Osteocyte (in vitro differentiated cells): Measurements from ENCODE around the gene PAX7. TPM values are rescaled to one million over a fixed set of nuclear protein-coding genes. Genes with fewer than 3 reads are reported as not detected.

Source experiments
- DNase-seq: peaks from one replicate; pipeline ENCODE4 v3.0.0; 2021; ENCODE audit warnings: mixed read lengths; ENCODE audit not compliant: unreplicated experiment; ENCODE audit errors: extremely low spot score
- H3K27ac Mint-ChIP-seq: one replicate; pipeline ENCODE4 v1.8.0; 2021; ENCODE audit warnings: mild to moderate bottlenecking, mixed read lengths; ENCODE audit not compliant: unreplicated experiment
- H3K27me3 Mint-ChIP-seq: one replicate; pipeline ENCODE4 v1.8.0; 2021; ENCODE audit warnings: mixed read lengths; ENCODE audit not compliant: unreplicated experiment
- H3K36me3 Mint-ChIP-seq: one replicate; pipeline ENCODE4 v1.8.0; 2021; ENCODE audit warnings: mixed read lengths; ENCODE audit not compliant: unreplicated experiment
- H3K4me1 Mint-ChIP-seq: one replicate; pipeline ENCODE4 v1.8.0; 2021; ENCODE audit warnings: mixed read lengths; ENCODE audit not compliant: unreplicated experiment
- H3K4me3 Mint-ChIP-seq: one replicate; pipeline ENCODE4 v1.8.0; 2021; ENCODE audit warnings: mild to moderate bottlenecking, moderate library complexity, mixed read lengths; ENCODE audit not compliant: unreplicated experiment
- H3K9me3 Mint-ChIP-seq: one replicate; pipeline ENCODE4 v1.8.0; 2021; ENCODE audit warnings: mixed read lengths; ENCODE audit not compliant: unreplicated experiment
- total RNA-seq: library from RNA; stranded (reverse); gene quantifications from 2 replicates; pipeline ENCODE4 v1.2.1, GENCODE V29; 2021
- TF ChIP-seq, protein P1 (sequence below): fragments of 200-600 bp; sonication (generic); IDR thresholded peaks from 2 replicates; pipeline ENCODE4 v1.5.0; 2021; ENCODE audit warnings: antibody characterized with exemption, mild to moderate bottlenecking, moderate library complexity

Gene PAX7
- total RNA-seq, 1 donor from 2014 or later: not detected

- no peaks in the 10 kb centered on the region for H3K4me1 Mint-ChIP-seq
- no peak overlapping the region for H3K4me3 Mint-ChIP-seq
- TF ChIP-seq, protein P1, sequence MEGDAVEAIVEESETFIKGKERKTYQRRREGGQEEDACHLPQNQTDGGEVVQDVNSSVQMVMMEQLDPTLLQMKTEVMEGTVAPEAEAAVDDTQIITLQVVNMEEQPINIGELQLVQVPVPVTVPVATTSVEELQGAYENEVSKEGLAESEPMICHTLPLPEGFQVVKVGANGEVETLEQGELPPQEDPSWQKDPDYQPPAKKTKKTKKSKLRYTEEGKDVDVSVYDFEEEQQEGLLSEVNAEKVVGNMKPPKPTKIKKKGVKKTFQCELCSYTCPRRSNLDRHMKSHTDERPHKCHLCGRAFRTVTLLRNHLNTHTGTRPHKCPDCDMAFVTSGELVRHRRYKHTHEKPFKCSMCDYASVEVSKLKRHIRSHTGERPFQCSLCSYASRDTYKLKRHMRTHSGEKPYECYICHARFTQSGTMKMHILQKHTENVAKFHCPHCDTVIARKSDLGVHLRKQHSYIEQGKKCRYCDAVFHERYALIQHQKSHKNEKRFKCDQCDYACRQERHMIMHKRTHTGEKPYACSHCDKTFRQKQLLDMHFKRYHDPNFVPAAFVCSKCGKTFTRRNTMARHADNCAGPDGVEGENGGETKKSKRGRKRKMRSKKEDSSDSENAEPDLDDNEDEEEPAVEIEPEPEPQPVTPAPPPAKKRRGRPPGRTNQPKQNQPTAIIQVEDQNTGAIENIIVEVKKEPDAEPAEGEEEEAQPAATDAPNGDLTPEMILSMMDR: no peak
- H3K9me3 Mint-ChIP-seq: no peaks in the 10 kb centered on the region
- H3K27me3 Mint-ChIP-seq: peaks cover 15% of the 10 kb centered on the region
- H3K27ac Mint-ChIP-seq: no peak overlapping the region
- no peak for DNase-seq
- H3K36me3 Mint-ChIP-seq: no peaks in the 10 kb centered on the region
Measured at GRCh38 chr1:18721041-18721440, 90.4 kb downstream of the PAX7 start.

- H3K27ac Mint-ChIP-seq: no peak overlapping the region
- no peak overlapping the region for H3K4me3 Mint-ChIP-seq
- no peaks in the 10 kb centered on the region for H3K36me3 Mint-ChIP-seq
- H3K4me1 Mint-ChIP-seq: no peaks in the 10 kb centered on the region
- TF ChIP-seq, protein P1: no peak
- peaks cover 11% of the 10 kb centered on the region for H3K27me3 Mint-ChIP-seq
- DNase-seq: no peak
- H3K9me3 Mint-ChIP-seq: no peaks in the 10 kb centered on the region
Measured at GRCh38 chr1:18721776-18722175, 91.1 kb downstream of the PAX7 start.

GRCh38 chr1:18722270-18722669 is 91.6 kb downstream of the PAX7 start:
- H3K36me3 Mint-ChIP-seq: no peaks in the 10 kb centered on the region
- H3K4me1 Mint-ChIP-seq: no peaks in the 10 kb centered on the region
- H3K27me3 Mint-ChIP-seq: peaks cover 11% of the 10 kb centered on the region
- no peaks in the 10 kb centered on the region for H3K9me3 Mint-ChIP-seq
- H3K4me3 Mint-ChIP-seq: no peak overlapping the region
- TF ChIP-seq, protein P1: no peak
- H3K27ac Mint-ChIP-seq: no peak overlapping the region
- DNase-seq: no peak

DNA sequence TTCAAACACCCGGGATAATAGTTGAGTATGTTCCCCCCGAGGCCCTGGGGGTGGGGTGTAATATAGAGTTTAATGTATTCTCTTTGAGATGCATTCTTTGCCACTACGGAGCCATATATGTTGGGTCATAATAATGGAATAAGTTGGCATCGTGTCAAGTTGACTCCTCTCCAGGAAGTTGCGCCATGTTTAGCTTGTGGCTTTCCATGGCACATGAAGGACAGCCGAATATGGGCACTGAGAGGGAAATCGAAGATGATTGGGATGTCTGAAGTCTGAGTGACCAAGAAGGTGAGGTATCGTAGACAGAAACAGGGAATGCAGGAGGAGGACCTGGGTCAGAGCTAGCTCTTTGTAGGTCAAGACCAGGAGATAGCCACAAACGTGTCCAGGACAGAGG is 92.6 kb downstream of the PAX7 start:
- no peaks in the 10 kb centered on the region for H3K9me3 Mint-ChIP-seq
- no peak for DNase-seq
- H3K27me3 Mint-ChIP-seq: peaks cover 3% of the 10 kb centered on the region
- H3K4me1 Mint-ChIP-seq: no peaks in the 10 kb centered on the region
- no peak overlapping the region for H3K4me3 Mint-ChIP-seq
- TF ChIP-seq, protein P1: no peak
- H3K27ac Mint-ChIP-seq: no peak overlapping the region
- H3K36me3 Mint-ChIP-seq: no peaks in the 10 kb centered on the region

GRCh38 chr1:18723701-18724411 is 93.2 kb downstream of the PAX7 start:
- no peaks in the 10 kb centered on the region for H3K4me1 Mint-ChIP-seq
- no peak overlapping the region for H3K4me3 Mint-ChIP-seq
- H3K27ac Mint-ChIP-seq: no peak overlapping the region
- no peaks in the 10 kb centered on the region for H3K36me3 Mint-ChIP-seq
- TF ChIP-seq, protein P1: no peak
- peaks cover 3% of the 10 kb centered on the region for H3K27me3 Mint-ChIP-seq
- DNase-seq: no peak
- no peaks in the 10 kb centered on the region for H3K9me3 Mint-ChIP-seq
